NCI-H82 treated with DMSO at 0.1 percent for 48 hours (cell line): ENCODE data around the gene GABRR2.

Source experiments
- DNase-seq: peaks from one replicate; lab custom pipeline; 2025; ENCODE audit not compliant: unreplicated experiment; lab: John Stamatoyannopoulos, UW

The GABRR2 gene

GRCh38 chr6:89214197-89214596, 100.9 kb downstream of the GABRR2 start:
- no peak for DNase-seq

GRCh38 chr6:89212472-89212871, 102.6 kb downstream of the GABRR2 start:
- no peak for DNase-seq

- DNase-seq, result no peak
Measured at GRCh38 chr6:89209457-89209856, 105.6 kb downstream of the GABRR2 start.

DNA sequence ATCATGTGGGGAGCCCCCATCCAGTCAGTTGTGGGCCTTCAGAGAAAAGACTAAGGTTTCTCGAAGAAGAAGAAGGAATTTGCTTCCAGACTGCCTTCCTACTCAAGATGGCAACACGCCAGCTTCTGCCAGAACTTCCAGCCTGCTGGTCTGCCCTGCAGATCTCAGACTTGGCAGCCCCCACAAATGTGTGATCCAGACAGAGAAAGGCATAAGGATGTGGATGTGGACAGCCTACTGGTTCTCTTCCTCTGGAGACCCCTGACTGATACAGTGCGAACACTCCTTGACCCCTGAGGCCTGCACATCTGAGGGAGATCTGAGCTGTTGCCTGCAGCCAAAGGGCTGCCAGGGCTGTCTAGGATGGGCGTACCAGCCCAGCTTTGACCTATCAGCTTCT, 106.5 kb downstream of the GABRR2 start:
- no peak for DNase-seq
